Loucy (cell line): ENCODE data around the gene RAB7B.

Source experiments
- EZH2phosphoT487 ChIP-seq: fragments of 200-600 bp; IDR thresholded peaks from 2 replicates; pipeline ENCODE4 v1.6.1; 2018; ENCODE audit warnings: antibody characterized with exemption, mild to moderate bottlenecking, moderate library complexity, borderline replicate concordance
- TF ChIP-seq, protein P1 (sequence below): fragments of 200-600 bp; sonication (generic); conservative IDR thresholded peaks from 2 replicates; pipeline ENCODE4 v1.5.1; 2014; ENCODE audit warnings: mild to moderate bottlenecking, antibody characterized with exemption, low read length

DNA sequence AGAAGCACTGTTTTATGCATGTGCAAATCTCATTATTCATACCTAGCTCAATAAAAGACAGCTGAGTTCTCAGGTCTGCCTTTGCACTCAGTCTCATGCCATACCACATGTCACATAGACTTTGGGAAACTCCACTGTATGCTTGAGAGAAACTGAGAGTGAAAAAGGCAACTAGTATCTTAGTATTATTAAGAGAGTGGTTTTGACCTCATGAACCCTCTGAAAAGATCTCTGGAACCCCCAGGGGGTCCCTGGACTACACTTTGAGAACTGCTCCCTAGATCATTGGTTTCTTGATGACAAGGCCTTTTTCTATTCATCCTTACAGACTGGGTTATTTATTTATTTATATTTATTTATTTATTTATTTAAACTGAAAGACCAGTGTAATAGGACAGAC is 46.1 kb upstream of the RAB7B start:
- TF ChIP-seq, protein P1, sequence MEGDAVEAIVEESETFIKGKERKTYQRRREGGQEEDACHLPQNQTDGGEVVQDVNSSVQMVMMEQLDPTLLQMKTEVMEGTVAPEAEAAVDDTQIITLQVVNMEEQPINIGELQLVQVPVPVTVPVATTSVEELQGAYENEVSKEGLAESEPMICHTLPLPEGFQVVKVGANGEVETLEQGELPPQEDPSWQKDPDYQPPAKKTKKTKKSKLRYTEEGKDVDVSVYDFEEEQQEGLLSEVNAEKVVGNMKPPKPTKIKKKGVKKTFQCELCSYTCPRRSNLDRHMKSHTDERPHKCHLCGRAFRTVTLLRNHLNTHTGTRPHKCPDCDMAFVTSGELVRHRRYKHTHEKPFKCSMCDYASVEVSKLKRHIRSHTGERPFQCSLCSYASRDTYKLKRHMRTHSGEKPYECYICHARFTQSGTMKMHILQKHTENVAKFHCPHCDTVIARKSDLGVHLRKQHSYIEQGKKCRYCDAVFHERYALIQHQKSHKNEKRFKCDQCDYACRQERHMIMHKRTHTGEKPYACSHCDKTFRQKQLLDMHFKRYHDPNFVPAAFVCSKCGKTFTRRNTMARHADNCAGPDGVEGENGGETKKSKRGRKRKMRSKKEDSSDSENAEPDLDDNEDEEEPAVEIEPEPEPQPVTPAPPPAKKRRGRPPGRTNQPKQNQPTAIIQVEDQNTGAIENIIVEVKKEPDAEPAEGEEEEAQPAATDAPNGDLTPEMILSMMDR, result no peak
- no peak for TF ChIP-seq EZH2phosphoT487
